Mucosa of rectum (tissue), 2 donors: Measurements from ENCODE around the gene C16orf46.
A peak's percentile ranks its signal among the peaks of the same experiment; 100 is the strongest.
"Not testable (repeated sequence)": the region's sequence is repeated elsewhere in the genome, so short reads cannot be mapped to it uniquely, and the experiment has no call there.

Source experiments
- H3K27ac ChIP-seq, 2 donors: one replicate each; pipeline ENCODE4 v1.7.0; 2013; ENCODE audit warnings: inconsistent platforms in 2 of 2, low read depth in 2 of 2, low read length in 2 of 2
- H3K27me3 ChIP-seq, 2 donors: one replicate each; pipeline ENCODE4 v1.7.0; 2013; ENCODE audit warnings: low read length in 2 of 2; ENCODE audit not compliant: control insufficient read depth in 2 of 2, insufficient read depth in 2 of 2
- H3K36me3 ChIP-seq, 2 donors: one replicate each; pipeline ENCODE4 v1.7.0; 2013; ENCODE audit warnings: low read length in 2 of 2; ENCODE audit not compliant: control insufficient read depth in 2 of 2, insufficient read depth in 2 of 2
- H3K4me1 ChIP-seq, 2 donors: one replicate each; pipeline ENCODE4 v1.7.0; 2013; ENCODE audit warnings: low read length in 2 of 2, mild to moderate bottlenecking in 1 of 2; ENCODE audit not compliant: control insufficient read depth in 2 of 2, insufficient read depth in 2 of 2
- H3K4me3 ChIP-seq, 2 donors: one replicate each; pipeline ENCODE4 v1.7.0; 2013; ENCODE audit warnings: low read length in 2 of 2
- H3K9ac ChIP-seq, 2 donors: one replicate each; pipeline ENCODE4 v1.7.0; 2013; ENCODE audit warnings: low read length in 2 of 2, low read depth in 1 of 2, mild to moderate bottlenecking in 1 of 2
- H3K9me3 ChIP-seq, 2 donors: one replicate each; pipeline ENCODE4 v1.7.0; 2013; ENCODE audit warnings: low read length in 2 of 2; ENCODE audit not compliant: control insufficient read depth in 2 of 2
- donor health status: healthy.
- donor health status: Normal muscosa, but diverticular disease.

C16orf46 gene

DNA sequence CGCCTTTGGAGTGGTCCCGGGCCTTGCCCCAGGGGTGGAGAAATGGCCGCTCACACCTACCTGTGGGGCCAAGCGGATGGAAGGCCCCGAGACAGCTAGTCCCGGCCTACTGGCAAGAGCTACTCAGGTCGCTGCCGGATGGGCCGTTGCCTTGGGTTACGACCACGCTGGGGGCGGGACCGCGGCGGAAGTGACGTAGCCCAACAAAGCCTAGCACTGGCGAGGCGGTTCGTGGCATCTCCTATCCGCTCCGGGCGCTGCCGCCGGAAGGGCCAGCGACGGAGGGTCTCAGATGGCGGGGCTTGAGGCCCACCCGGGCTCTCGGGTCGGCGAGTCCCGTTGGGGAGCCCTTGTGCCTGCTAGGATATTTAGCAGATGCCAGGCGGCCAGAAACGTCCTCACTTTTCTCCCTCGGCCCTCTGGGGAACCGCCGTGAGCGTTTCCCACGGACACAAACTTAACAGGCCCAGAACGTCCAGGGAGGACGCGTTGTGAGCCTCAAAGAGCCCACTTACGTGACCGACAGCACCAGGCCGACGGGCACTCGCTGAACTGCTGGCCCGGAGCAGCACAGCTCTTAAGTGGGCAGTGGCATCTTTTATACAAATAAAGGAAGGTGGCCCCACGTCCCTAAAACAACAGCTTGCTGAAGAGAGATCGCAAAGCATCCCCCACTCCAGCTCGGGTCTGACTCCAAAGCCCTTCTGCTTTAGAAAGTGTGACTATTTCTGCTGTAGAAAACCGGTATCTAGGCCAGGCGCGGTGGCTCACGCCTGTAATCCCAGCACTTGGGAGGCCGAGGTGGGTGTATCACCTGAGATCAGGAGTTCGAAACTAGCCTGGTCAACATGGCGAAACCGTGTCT is at the start of gene C16orf46:
C16orf46 (minus strand) TSS at position 163 of the 865 bp plus-strand sequence. CDS start 13,283 bp downstream, outside the sequence.
- H3K9me3 ChIP-seq = no peaks in the 10 kb centered on the region
- H3K4me3 ChIP-seq = peak within 1 kb of the TSS; percentile 93 to 94
- H3K9ac ChIP-seq = peak within 1 kb of the TSS; percentile 74 to 97
- no peaks in the 10 kb centered on the region for H3K36me3 ChIP-seq
- H3K27me3 ChIP-seq = no peaks in the 10 kb centered on the region
- H3K27ac ChIP-seq = peak within 1 kb of the TSS; percentile 97
- peaks cover 2 to 6% of the 10 kb centered on the region in 2 donors for H3K4me1 ChIP-seq

GRCh38 chr16:81123092-81123852 is 46.2 kb upstream of the C16orf46 start:
- Histone ChIP-seq H3K4me1 (no peaks in the 10 kb centered on the region), H3K4me3 (no peak overlapping the region), H3K27ac (no peak overlapping the region), H3K36me3 (no peaks in the 10 kb centered on the region), H3K9me3 (no peaks in the 10 kb centered on the region), H3K9ac (no peak overlapping the region), H3K27me3 (no peaks in the 10 kb centered on the region)

DNA sequence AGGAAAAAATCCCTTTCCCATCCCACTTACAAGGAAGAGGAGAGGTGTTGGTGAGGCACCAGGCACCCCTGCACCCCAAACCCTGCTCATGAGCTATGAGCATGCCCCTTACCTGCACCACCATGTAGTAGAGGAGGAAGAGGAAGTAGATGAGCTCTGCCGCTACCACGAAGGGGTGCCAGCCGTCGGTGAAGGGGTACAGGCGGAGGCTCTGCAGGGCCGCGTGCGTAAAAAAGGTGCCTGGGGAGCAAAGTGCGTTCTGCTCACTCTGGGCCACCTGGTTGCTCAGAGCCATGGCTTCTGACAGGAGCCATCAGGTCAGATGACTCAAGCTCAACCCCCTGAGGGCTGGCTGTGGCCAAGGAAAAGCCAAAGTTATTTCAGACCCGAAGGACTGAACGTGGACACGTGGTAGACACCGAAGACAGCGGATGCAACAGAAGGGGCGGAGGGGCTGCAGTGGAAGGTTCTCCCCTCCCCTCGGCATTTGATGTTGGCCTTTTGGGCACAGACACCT is 44.5 kb upstream of the C16orf46 start:
- Histone ChIP-seq H3K4me3 (no peak overlapping the region), H3K9ac (no peak overlapping the region), H3K27ac (no peak overlapping the region), H3K9me3 (no peaks in the 10 kb centered on the region), H3K4me1 (no peaks in the 10 kb centered on the region), H3K36me3 (no peaks in the 10 kb centered on the region), H3K27me3 (no peaks in the 10 kb centered on the region)

DNA sequence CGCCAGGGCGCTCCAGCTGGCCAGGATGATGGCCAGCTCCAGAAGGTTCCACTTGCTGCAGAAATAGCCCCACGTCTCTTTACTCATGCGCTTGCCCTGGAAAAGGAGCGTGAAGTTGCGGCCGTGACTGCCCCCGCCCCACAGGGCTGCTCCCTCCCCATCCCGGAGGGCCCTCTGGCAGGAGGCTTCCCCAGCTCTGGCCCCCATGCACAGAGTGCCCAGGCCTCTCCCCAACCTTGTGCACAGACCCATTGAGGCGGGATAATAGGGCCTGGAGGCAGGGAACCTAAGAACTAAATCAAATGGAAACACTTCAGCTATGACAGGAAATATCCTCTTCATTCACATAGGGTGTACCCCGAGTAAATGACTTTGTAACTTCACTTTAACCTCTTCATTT is 40.4 kb upstream of the C16orf46 start:
- no peak overlapping the region for H3K4me3 ChIP-seq
- H3K36me3 ChIP-seq = no peaks in the 10 kb centered on the region
- H3K27me3 ChIP-seq = no peaks in the 10 kb centered on the region
- no peaks in the 10 kb centered on the region for H3K9me3 ChIP-seq
- H3K9ac ChIP-seq = no peak overlapping the region
- no peaks in the 10 kb centered on the region for H3K4me1 ChIP-seq
- no peak overlapping the region for H3K27ac ChIP-seq

DNA sequence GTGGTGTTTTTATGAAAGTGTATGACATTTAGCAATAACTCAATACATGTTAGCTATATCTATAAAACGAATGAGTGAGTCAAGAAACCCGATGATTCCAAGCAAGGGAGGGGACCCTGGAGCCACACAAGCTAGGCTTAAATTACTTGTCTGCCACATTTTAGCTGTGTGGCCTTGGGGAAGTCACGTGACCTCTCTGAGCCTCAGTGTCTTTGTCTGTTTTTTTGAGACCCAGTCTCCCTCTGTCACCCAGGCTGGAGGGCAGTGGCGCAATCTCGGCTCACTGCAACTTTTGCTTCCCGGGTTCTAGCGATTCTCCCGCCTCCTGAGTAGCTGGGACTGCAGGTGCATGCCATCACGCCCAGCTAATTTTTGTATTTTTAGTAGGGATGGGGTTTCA is 39.2 kb upstream of the C16orf46 start:
- Histone ChIP-seq H3K4me1 (no peaks in the 10 kb centered on the region), H3K9me3 (no peaks in the 10 kb centered on the region), H3K27ac (no peak overlapping the region), H3K4me3 (no peak overlapping the region), H3K27me3 (no peaks in the 10 kb centered on the region), H3K36me3 (no peaks in the 10 kb centered on the region), H3K9ac (no peak overlapping the region)

GRCh38 chr16:81112453-81112852 is 35.4 kb upstream of the C16orf46 start:
- no peak overlapping the region for H3K4me3 ChIP-seq
- no peaks in the 10 kb centered on the region for H3K4me1 ChIP-seq
- H3K9me3 ChIP-seq = no peaks in the 10 kb centered on the region
- H3K9ac ChIP-seq = no peak overlapping the region
- H3K36me3 ChIP-seq = no peaks in the 10 kb centered on the region
- no peaks in the 10 kb centered on the region for H3K27me3 ChIP-seq
- H3K27ac ChIP-seq = no peak overlapping the region

DNA sequence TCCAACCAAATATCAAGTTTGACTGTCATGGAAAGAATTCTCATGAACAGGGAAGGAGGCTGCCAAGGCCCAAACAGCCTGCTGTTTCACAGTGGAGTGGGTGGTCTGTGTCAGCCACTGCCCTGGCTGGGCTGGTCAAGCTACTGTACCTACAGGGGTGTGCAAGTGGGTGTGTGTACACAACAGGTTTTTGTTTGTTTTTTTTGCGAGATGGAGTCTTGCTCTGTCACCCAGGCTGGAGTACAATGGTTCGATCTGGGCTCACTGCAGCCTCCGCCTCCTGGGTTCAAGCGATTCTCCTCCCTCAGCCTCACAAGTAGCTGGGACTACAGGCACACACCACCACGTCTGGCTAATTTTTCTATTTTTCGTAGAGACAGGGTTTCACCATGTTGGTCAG is 32.2 kb upstream of the C16orf46 start:
- H3K9ac ChIP-seq, H3K4me3 ChIP-seq, H3K27me3 ChIP-seq, H3K27ac ChIP-seq, H3K9me3 ChIP-seq, H3K36me3 ChIP-seq, H3K4me1 ChIP-seq: not testable (repeated sequence)

GRCh38 chr16:81107511-81107910 is 30.5 kb upstream of the C16orf46 start:
- Histone ChIP-seq H3K9ac (no peak overlapping the region), H3K9me3 (no peaks in the 10 kb centered on the region), H3K27me3 (no peaks in the 10 kb centered on the region), H3K27ac (no peak overlapping the region), H3K4me1 (no peaks in the 10 kb centered on the region), H3K4me3 (no peak overlapping the region), H3K36me3 (no peaks in the 10 kb centered on the region)

DNA sequence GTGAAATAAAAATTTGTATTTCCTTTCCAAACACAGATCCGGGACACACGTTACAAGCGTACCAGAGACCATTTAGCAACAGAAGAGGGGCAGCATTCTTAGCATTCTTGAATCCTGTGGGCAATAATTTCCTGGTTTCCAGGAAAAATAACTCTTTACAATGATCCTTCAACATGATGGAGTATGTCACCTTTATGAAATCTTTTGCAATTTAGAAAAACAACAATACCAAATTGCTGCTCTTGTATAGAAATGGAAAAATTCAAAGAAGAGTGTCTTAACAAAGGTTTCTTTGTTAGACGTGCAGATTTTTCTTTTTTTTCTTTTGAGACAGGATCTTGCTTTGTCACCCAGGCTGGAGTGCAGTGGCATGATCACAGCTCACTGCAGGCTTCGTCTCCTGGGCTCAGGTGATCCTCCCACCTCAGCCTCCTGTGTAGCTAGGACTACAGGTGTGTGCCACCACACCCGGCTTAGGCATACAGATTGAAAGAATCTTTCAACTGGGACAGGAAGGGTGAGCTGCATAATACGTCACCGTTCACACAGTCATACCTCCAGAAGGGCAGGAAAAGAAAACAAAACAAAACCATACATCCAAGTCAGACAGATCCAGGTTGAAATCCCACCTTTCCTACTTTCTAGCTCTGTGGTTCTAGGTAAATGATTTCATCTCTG is 29.9 kb upstream of the C16orf46 start:
- Histone ChIP-seq H3K27me3 (no peaks in the 10 kb centered on the region), H3K9ac (no peak overlapping the region), H3K9me3 (no peaks in the 10 kb centered on the region), H3K4me3 (no peak overlapping the region), H3K27ac (no peak overlapping the region), H3K36me3 (no peaks in the 10 kb centered on the region), H3K4me1 (no peaks in the 10 kb centered on the region)

DNA sequence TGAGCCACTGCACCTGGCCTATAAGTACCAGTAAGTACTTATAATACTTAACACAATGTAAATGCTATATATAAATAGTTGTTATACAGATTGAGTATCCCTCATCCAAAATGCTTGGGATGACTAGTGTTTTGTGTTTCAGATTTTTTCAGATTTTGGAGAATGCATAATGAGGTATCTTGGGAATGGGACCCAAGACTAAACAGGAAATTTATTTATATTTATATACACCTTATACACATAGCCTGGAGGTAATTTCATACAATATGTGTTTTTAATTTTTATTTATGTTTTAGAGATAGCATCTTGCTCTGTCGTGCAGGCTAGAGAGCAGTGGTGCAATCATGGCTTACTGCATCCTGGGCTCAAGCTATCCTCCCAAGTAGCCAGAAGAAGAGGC is 28.9 kb upstream of the C16orf46 start:
- no peaks in the 10 kb centered on the region for H3K36me3 ChIP-seq
- H3K9me3 ChIP-seq = no peaks in the 10 kb centered on the region
- H3K27me3 ChIP-seq = no peaks in the 10 kb centered on the region
- H3K4me3 ChIP-seq = no peak overlapping the region
- H3K9ac ChIP-seq = no peak overlapping the region
- no peak overlapping the region for H3K27ac ChIP-seq
- H3K4me1 ChIP-seq = no peaks in the 10 kb centered on the region
